Heart right ventricle (tissue), 16 donors: Measurements from ENCODE around the gene FAM180A. TPM values are rescaled to one million over a fixed set of nuclear protein-coding genes. Genes with fewer than 3 reads are reported as not detected.

Experiments used
- ATAC-seq, 8 donors: fragments of 200-7000 bp; cut with Tn5 transposase; one replicate each; pipeline ENCODE4 v1.9.1; 2020; ENCODE audit warnings: mild to moderate bottlenecking in 8 of 8, moderate library complexity in 8 of 8, moderate number of reproducible peaks in 1 of 8
- DNase-seq, 2 donors: peaks; one replicate each; pipeline ENCODE4 v3.0.0-alpha.2; 2020
- H3K27ac ChIP-seq, 10 donors: fragments of 200-600 bp; sonication (generic) in 2 of 10; one replicate each; pipeline versions ENCODE4 v1.5.0 to v1.8.0; 2020 to 2022; ENCODE audit warnings: mild to moderate bottlenecking in 3 of 10
- H3K27me3 ChIP-seq, 7 donors: fragments of 200-600 bp; one replicate each; pipeline ENCODE4 v1.8.0; 2021 to 2022; ENCODE audit warnings: mild to moderate bottlenecking in 2 of 7
- H3K36me3 ChIP-seq, 9 donors: fragments of 200-600 bp; sonication (generic) in 1 of 9; one replicate each; pipeline versions ENCODE4 v1.5.0 to v1.8.0; 2020 to 2022; ENCODE audit warnings: mild to moderate bottlenecking in 2 of 9
- H3K4me1 ChIP-seq, 9 donors: fragments of 200-600 bp; sonication (generic) in 1 of 9; one replicate each; pipeline versions ENCODE4 v1.5.0 to v1.8.0; 2020 to 2022; ENCODE audit warnings: mild to moderate bottlenecking in 4 of 9
- H3K4me3 ChIP-seq, 10 donors: fragments of 200-600 bp; sonication (generic) in 2 of 10; one replicate each; pipeline versions ENCODE4 v1.5.0 to v1.8.0; 2020 to 2022; ENCODE audit warnings: mild to moderate bottlenecking in 7 of 10, moderate library complexity in 2 of 10
- H3K9me3 ChIP-seq, 11 donors: fragments of 200-600 bp in 10 of 11; sonication (generic) in 2 of 11; one replicate each; pipeline versions ENCODE4 v1.5.0 to v1.8.0; 2013 to 2022; ENCODE audit warnings: mild to moderate bottlenecking in 2 of 11, control low read depth in 1 of 11, moderate library complexity in 1 of 11
- WGBS, 2 donors: extraction: QIAGEN DNeasy Blood & Tissue Kit; methylation state at CpG; one replicate each; pipeline ENCODE4 v1.1.7; 2013; ENCODE audit warnings: inconsistent platforms in 1 of 2; 5-methylcytosine and 5-hydroxymethylcytosine counted together
- intact Hi-C, 10 donors: fragments of 100-400 bp; cut with DNase I; formaldehyde crosslinking; loops; one replicate each; pipeline versions ENCODE4 v1.11.1 to v1.14.2; 2022
- polyA plus RNA-seq, 2 donors: library from polyadenylated mRNA; stranded (reverse); fragments of 200-250 nt; gene quantifications; one replicate each; pipeline ENCODE4 v1.2.3, GENCODE V29; 2013
- total RNA-seq, 10 donors: library from RNA; stranded (reverse); fragmentation: NEBNext Ultra II Directional in 3 of 10; extraction: Animal tissue kit (Norgen Biotek cat#: 25700) in 3 of 10; gene quantifications; one replicate each; pipeline versions ENCODE4 v1.2.1 to v1.2.4, GENCODE V29; 2021 to 2023
- TF ChIP-seq, protein P1 (sequence below), 9 donors: fragments of 200-600 bp; sonication (generic) in 2 of 9; IDR thresholded peaks; one replicate each; pipeline versions ENCODE4 v1.5.0 to v1.8.0; 2021 to 2022; ENCODE audit warnings: antibody characterized with exemption in 9 of 9, mild to moderate bottlenecking in 5 of 9, moderate library complexity in 1 of 9
- donor health status: Arrhythmogenic right ventricular cardiomyopathy.
- donor health status: ischemic (EF 13 %, LVEDD 7.1; RV severe dilation, severe dysfunction).
- donor health status: healthy with polysubstance abuse.
- donor health status: DM: no; HTN: yes; CAD: no.
- donor health status: DM: no; HTN: no; CAD: no.
- donor health status: ischemic (EF 25% LVEDD 6.9; RV normal size, moderate dysfunction).
- donor health status: ischemic (EF 25% LVEDD 5.7; RV mildly dilated, moderate dysfunction).
- donor health status: healthy.
- donor health status: DM: yes; HTN: yes; CAD: no.
- donor health status: Ischemic cardiomyopathy.
- donor health status: ischemic (EF 35%, LVEDD 5.7; RV mildly dilated, moderate dysfunction).
- donor health status: nonischemic (EF 11% LVEDD 7.7; RV severe dilation, severe dysfunction).
- donor health status: DM: yes; HTN: yes; CAD: no.
- donor health status: PGD.
- donor health status: ischemic (EF 29% LVEDD 5.4; RV normal size, mild dysfunction).
- donor health status: nonischemic (EF 23%, LVEDD 6.1; RV moderate dilation, normal function).

FAM180A gene
- total and polyA plus RNA-seq, 12 donors: 2.0 to 47.6 (median 17.1) TPM

DNA sequence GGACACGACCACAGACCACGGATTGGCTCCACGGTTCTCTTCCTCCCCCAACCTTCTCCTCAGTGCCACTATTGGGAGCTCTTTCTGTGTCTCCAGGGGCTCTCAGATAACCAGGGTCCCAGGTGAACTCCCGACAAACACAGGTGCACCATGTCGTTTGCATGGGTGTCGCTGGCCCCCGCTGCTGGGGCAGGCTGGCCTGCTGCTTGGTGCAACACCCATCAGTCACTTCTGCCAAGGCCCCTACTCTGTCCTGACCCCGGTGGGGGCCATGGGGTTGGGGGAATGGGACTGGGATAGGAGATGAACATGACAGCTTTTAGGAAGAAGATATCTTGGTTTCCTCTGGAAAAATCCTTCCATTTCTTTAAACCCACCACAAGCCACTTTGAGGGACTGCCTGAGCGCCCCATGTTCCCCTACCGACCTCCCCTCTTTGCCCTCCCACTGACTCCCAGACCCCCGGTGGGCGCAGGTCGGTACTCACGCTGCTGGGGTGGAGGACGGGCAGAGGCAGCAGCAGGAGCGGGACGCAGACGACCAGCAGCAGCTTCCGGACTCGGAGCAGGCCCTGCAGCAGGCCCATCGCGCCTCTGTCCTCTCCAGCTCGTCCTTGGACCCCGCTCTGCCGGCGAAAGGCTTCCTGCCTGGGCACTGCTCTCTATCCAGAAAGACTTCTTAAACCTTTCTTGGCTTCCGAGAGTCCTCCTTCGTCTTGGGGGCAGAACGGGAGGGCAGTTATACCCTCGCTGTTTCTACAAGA is 21.5 kb downstream of the FAM180A start:
- no peaks in the 10 kb centered on the region for H3K9me3 ChIP-seq
- no peaks in the 10 kb centered on the region for H3K27me3 ChIP-seq
- 95 to 97% methylated on average over 30 of the region's 30 CpGs for WGBS, 2 donors
- TF ChIP-seq, protein P1, sequence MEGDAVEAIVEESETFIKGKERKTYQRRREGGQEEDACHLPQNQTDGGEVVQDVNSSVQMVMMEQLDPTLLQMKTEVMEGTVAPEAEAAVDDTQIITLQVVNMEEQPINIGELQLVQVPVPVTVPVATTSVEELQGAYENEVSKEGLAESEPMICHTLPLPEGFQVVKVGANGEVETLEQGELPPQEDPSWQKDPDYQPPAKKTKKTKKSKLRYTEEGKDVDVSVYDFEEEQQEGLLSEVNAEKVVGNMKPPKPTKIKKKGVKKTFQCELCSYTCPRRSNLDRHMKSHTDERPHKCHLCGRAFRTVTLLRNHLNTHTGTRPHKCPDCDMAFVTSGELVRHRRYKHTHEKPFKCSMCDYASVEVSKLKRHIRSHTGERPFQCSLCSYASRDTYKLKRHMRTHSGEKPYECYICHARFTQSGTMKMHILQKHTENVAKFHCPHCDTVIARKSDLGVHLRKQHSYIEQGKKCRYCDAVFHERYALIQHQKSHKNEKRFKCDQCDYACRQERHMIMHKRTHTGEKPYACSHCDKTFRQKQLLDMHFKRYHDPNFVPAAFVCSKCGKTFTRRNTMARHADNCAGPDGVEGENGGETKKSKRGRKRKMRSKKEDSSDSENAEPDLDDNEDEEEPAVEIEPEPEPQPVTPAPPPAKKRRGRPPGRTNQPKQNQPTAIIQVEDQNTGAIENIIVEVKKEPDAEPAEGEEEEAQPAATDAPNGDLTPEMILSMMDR (IDR thresholded peaks at IDR 0.05): no peak
- H3K27ac ChIP-seq: no peak overlapping the region
- no peak for DNase-seq
- H3K36me3 ChIP-seq: peaks cover 0 to 2% (median 0%) of the 10 kb centered on the region in 9 donors
- ATAC-seq: peak in 1 of 8 donors; percentile 42
- H3K4me1 ChIP-seq: peaks cover 0 to 20% (median 0%) of the 10 kb centered on the region in 9 donors
- intact Hi-C loops: no loop called here
- no peak overlapping the region for H3K4me3 ChIP-seq

DNA sequence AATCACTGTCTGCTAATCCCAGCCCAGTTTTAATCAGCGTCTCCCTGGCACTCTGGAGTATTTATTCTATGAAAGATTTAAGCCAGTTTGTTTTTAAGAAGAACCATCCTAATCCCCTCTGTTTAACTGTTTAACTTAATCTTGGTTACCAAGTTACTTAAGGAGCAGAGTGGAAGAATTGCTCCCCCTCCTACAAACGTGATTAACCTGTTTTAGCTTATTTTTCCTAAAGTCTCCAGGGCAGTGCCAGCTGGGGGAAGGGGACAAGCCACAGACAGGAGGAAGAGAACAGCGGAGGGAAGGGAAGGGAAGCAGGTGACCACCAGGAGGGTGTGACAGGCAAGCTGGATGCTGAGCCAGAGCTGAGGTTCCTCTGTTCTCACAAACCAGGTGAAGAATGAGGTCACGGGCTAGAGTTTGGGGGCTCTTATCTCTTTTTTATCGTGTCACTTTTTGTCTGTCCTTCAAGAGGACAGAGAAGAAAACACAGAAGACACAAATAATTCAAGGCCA is 22.3 kb downstream of the FAM180A start:
- no peaks in the 10 kb centered on the region for H3K27me3 ChIP-seq
- no peak for DNase-seq
- intact Hi-C loops: no loop called here
- H3K27ac ChIP-seq: no peak overlapping the region
- peaks cover 0 to 17% (median 0%) of the 10 kb centered on the region in 9 donors for H3K4me1 ChIP-seq
- TF ChIP-seq, protein P1 (IDR thresholded peaks at IDR 0.05): no peak
- H3K9me3 ChIP-seq: no peaks in the 10 kb centered on the region
- H3K4me3 ChIP-seq: no peak overlapping the region
- WGBS, 2 donors: 64 to 72% methylated on average over 5 of the region's 5 CpGs
- no peaks in the 10 kb centered on the region for H3K36me3 ChIP-seq
- ATAC-seq: no peak

DNA sequence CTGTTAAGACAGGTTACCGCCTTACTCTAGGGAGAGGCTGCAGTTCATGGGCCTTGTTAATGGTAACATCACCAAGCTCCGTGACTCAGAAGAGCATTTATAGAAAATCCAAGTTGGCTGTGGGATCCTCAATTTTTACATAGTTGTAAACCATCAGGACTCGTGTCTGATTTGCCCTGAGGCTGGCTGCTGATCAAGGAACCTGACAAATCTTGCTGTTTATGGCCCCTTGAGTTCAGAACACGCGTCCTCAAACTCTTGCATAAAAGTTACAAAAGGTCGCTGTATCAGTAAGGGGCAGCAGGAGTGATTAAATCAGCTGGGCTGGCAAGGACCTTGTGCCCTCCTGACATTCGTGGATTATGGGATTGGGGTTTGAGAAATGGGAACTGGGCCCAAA is 25.2 kb downstream of the FAM180A start:
- TF ChIP-seq, protein P1 (IDR thresholded peaks at IDR 0.05): no peak
- H3K9me3 ChIP-seq: no peaks in the 10 kb centered on the region
- 91 to 94% methylated on average over 7 of the region's 7 CpGs for WGBS, 2 donors
- no peak overlapping the region for H3K4me3 ChIP-seq
- no peak overlapping the region for H3K27ac ChIP-seq
- peaks cover 0 to 13% (median 0%) of the 10 kb centered on the region in 9 donors for H3K4me1 ChIP-seq
- H3K27me3 ChIP-seq: no peaks in the 10 kb centered on the region
- DNase-seq (no peak), ATAC-seq (no peak)
- no peaks in the 10 kb centered on the region for H3K36me3 ChIP-seq
- intact Hi-C loops: no loop called here

DNA sequence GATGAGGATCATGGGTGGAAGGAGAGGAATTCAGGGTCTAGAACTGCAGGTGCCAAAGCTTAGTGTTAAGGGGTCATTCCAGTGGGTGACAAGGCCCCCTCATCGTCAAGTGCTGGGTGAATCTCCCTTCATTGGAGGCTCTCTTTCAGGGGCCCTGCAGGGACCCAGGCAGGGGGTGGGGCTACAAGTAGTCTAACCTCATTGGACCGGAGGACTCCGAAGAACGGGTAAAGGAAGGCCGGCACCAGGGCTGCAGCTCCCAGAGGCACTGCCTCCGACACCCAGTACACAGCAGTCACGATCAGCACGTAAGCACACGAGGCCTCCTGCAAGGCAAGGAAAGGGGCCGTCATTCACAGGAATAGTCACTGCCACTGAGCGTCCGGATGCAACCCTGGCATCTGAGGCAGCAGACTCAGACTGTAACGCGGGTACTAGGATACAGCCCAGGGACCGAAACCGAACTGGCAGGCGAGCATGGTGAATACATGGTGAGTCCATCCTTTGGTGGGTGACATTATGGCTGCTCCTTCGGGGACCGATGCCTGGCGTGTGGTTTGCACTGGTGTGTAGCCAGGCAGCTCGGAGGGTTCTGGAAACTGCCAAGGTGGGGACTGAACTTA is 27.3 kb downstream of the FAM180A start:
- Histone ChIP-seq H3K27ac (no peak overlapping the region), H3K4me3 (no peak overlapping the region), H3K9me3 (no peaks in the 10 kb centered on the region), H3K4me1 (peaks cover 0 to 17% (median 0%) of the 10 kb centered on the region in 9 donors), H3K36me3 (no peaks in the 10 kb centered on the region), H3K27me3 (no peaks in the 10 kb centered on the region)
- 96 to 97% methylated on average over 21 of the region's 21 CpGs for WGBS, 2 donors
- no peak for DNase-seq
- no peak for ATAC-seq
- TF ChIP-seq, protein P1 (IDR thresholded peaks at IDR 0.05): no peak
- intact Hi-C loops: no loop called here
